Lung (tissue), 12 donors: Measurements from ENCODE around the gene PSMB10. TPM values are rescaled to one million over a fixed set of nuclear protein-coding genes. Genes with fewer than 3 reads are reported as not detected.

Experiments
- ATAC-seq: fragments of 200-7000 bp; cut with Tn5 transposase; one replicate; pipeline ENCODE4 v1.9.1; 2020; ENCODE audit warnings: moderate number of reproducible peaks; ENCODE audit not compliant: insufficient read depth, low FRiP score
- DNase-seq, 3 donors: peaks; one replicate each; pipeline ENCODE4 v3.0.0-alpha.2; 2013 to 2017
- H3K27ac ChIP-seq, 2 donors: one replicate each; pipeline ENCODE4 v1.5.1; 2013; ENCODE audit warnings: mild to moderate bottlenecking in 2 of 2, moderate library complexity in 2 of 2, control low read depth in 1 of 2, inconsistent platforms in 1 of 2, low read depth in 1 of 2, low read length in 1 of 2
- H3K27me3 ChIP-seq, 3 donors: one replicate each; pipeline ENCODE4 v1.5.1; 2013; ENCODE audit warnings: low read length in 2 of 3; ENCODE audit not compliant: control insufficient read depth in 3 of 3, insufficient read depth in 3 of 3
- H3K36me3 ChIP-seq, 4 donors: one replicate each; pipeline ENCODE4 v1.5.1; 2013; ENCODE audit warnings: low read length in 4 of 4, mild to moderate bottlenecking in 1 of 4, moderate library complexity in 1 of 4; ENCODE audit not compliant: control insufficient read depth in 4 of 4, insufficient read depth in 4 of 4
- H3K4me1 ChIP-seq, 5 donors: one replicate each; pipeline ENCODE4 v1.5.1; 2013; ENCODE audit warnings: low read length in 5 of 5, mild to moderate bottlenecking in 2 of 5, moderate library complexity in 1 of 5; ENCODE audit not compliant: control insufficient read depth in 5 of 5, insufficient read depth in 5 of 5
- H3K4me3 ChIP-seq: one replicate; pipeline ENCODE4 v1.5.1; 2013; ENCODE audit warnings: mild to moderate bottlenecking, control low read depth, moderate library complexity
- H3K9ac ChIP-seq, 2 donors: one replicate each; pipeline ENCODE4 v1.5.1; 2013; ENCODE audit warnings: low read length in 2 of 2, control low read depth in 1 of 2; ENCODE audit not compliant: insufficient read depth in 1 of 2
- H3K9me3 ChIP-seq, 4 donors: one replicate each; pipeline ENCODE4 v1.5.1; 2013; ENCODE audit warnings: low read length in 3 of 4, mild to moderate bottlenecking in 1 of 4, moderate library complexity in 1 of 4; ENCODE audit not compliant: control insufficient read depth in 4 of 4, insufficient read depth in 3 of 4
- CTCF ChIP-seq: IDR thresholded peaks from 2 replicates; pipeline ENCODE4 v1.5.1; 2012; ENCODE audit warnings: mild to moderate bottlenecking; ENCODE audit errors: control extremely low read depth, extremely low read depth
- WGBS, 2 donors: extraction: QIAGEN DNeasy Blood & Tissue Kit; methylation state at CpG; one replicate each; pipeline ENCODE4 v1.1.7; 2013; 5-methylcytosine and 5-hydroxymethylcytosine counted together
- polyA plus RNA-seq, 2 donors: library from polyadenylated mRNA; stranded (reverse); fragments of 200-250 nt; gene quantifications; one replicate each; pipeline ENCODE4 v1.2.1, GENCODE V29; 2013
- total RNA-seq, 2 donors: library from RNA; depleted of rRNA in 1 of 2; stranded (reverse); fragments of >200 nt in 1 of 2; gene quantifications; one replicate each; pipeline ENCODE4 v1.2.1, GENCODE V29; 2014 to 2021
- donor health status: control.
- donor health status: control.
- donor health status: Bipolar disorder and iron deficiency.
- donor health status: healthy.
- donor health status: DM: yes; HTN: yes; CAD: no.

PSMB10 gene
- total and polyA plus RNA-seq, 4 donors, result 36.6 to 186 (median 112) TPM

GRCh38 chr16:67928561-67929364 is 7.9 kb downstream of the PSMB10 start:
- peak; percentile 56 for ATAC-seq
- Histone ChIP-seq H3K9ac (no peak overlapping the region), H3K4me3 (no peak overlapping the region), H3K27ac (no peak overlapping the region), H3K9me3 (no peaks in the 10 kb centered on the region), H3K27me3 (no peaks in the 10 kb centered on the region), H3K36me3 (peaks cover 0 to 28% (median 17%) of the 10 kb centered on the region in 4 donors), H3K4me1 (peaks cover 0 to 12% (median 0%) of the 10 kb centered on the region in 5 donors)
- WGBS, 2 donors, result 54 to 61% methylated on average over 16 of the region's 16 CpGs
- peak; percentile 89 for TF ChIP-seq CTCF
- peak; percentile 62 to 67 (median 64) for DNase-seq

GRCh38 chr16:67928147-67928546 is 8.5 kb downstream of the PSMB10 start:
- peaks cover 0 to 25% (median 16%) of the 10 kb centered on the region in 4 donors for H3K36me3 ChIP-seq
- ATAC-seq, result no peak
- no peak overlapping the region for H3K4me3 ChIP-seq
- DNase-seq, result no peak
- no peak for TF ChIP-seq CTCF
- WGBS, 2 donors, result 87 to 91% methylated on average over 7 of the region's 7 CpGs
- no peaks in the 10 kb centered on the region for H3K27me3 ChIP-seq
- H3K4me1 ChIP-seq, result peaks cover 0 to 12% (median 0%) of the 10 kb centered on the region in 5 donors
- no peak overlapping the region for H3K9ac ChIP-seq
- H3K27ac ChIP-seq, result no peak overlapping the region
- no peaks in the 10 kb centered on the region for H3K9me3 ChIP-seq

GRCh38 chr16:67927131-67927941 is 9.3 kb downstream of the PSMB10 start:
- ATAC-seq, result no peak
- peak overlapping the region in 1 of 2 donors; percentile 71 for H3K27ac ChIP-seq
- DNase-seq, result no peak

More at GRCh38 chr16:67927131-67927941, 9.3 kb downstream of the PSMB10 start:
- no peak overlapping the region for H3K4me3 ChIP-seq
- 94 to 95% methylated on average over 22 of the region's 22 CpGs for WGBS, 2 donors
- H3K27me3 ChIP-seq, result no peaks in the 10 kb centered on the region
- H3K36me3 ChIP-seq, result peaks cover 0 to 25% (median 16%) of the 10 kb centered on the region in 4 donors
- H3K9ac ChIP-seq, result no peak overlapping the region
- H3K9me3 ChIP-seq, result no peaks in the 10 kb centered on the region
- peaks cover 0 to 15% (median 0%) of the 10 kb centered on the region in 5 donors for H3K4me1 ChIP-seq
- no peak for TF ChIP-seq CTCF
